ENCODE measurements around the gene TMCO4.
A peak's percentile ranks its signal among the peaks of the same experiment; 100 is the strongest.
"Not testable (repeated sequence)": the region's sequence is repeated elsewhere in the genome, so short reads cannot be mapped to it uniquely, and the experiment has no call there.

TMCO4 gene

DNA sequence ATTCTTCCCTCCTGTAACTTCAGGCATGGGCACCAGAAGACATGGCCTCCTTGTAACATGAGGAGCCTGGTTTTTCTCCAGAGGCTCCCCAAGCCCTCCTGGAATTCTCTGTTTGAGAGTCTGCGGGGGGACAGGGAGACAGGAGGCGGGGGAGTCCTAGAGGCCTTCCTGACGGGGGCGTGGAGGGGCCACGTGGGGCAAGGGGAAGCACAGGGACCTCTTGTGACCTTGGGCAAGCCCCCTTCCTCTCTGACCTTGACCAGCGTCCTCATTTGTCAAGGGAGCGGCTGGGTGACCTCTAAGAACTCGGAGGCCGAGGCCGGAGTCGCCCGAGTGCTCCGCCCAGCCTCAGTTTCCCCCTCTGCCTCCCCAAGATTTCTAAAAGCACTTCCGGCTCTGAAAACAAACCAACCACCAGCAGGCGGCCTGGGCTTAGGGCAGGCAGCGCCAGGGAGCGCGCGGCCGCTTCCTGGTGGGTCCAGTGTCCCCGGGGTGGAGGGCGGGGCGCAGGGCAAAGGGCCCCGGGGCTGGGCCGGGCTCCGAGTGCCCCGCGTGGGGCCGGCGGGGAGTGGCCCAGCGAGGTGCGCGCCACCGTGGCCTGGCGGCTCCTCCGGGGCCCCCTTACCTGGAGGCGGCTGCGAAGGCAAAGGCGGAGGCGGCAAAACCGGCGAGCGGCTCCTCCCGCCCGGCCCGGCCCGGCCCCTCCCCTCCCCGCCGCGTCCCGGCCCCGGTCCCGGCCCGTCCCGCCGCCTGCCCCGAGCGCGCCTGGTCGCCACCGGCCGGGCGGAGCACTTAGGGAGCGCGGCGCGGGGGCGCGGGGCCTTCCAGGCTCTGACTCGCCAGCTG, at the start of gene TMCO4:
TSS of gene TMCO4 (minus strand) at position 687 of the 846 bp plus-strand sequence. CDS start 19,158 bp downstream, outside the sequence.
- DNase-seq: peak; percentile 11

DNA sequence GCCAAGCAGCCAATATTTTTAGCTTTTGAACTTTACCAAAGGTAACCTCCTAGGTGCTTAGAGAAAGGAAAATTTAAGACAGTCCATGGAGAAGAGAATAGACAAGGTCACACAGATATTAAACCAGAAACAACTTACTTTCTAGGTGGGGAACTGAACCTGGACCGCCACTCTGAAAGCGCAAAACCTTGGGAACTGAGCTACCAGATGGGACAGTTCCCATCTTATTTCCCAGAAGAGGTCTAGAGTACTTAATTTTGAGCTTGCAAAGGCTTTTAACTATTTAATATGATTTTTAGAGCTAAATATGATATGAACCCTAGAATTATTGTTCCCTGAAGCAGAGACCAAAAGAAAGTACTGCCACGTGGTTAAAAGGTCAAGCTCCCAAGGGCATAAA, 49.6 kb upstream of the TMCO4 start:
- DNase-seq: not testable (repeated sequence)

DNA sequence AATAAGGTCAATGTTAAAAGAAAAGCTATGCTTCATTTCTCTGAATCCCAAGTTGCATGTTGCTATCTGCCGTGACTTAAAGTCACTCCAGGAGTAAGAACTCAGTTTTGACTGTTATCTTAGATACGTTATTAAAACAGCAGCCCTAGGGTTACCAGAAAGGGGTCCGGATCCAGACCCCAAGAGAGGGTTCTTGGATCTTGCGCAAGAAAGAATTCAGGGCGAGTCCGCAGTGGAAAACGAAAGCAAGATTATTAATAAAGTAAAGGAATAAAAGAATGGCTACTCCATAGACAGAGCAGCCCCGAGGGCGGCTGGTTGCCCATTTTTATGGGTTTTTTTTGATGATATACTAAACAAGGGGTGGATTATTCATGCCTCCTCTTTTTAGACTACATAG, 47.6 kb upstream of the TMCO4 start:
- not testable (repeated sequence) for DNase-seq

DNA sequence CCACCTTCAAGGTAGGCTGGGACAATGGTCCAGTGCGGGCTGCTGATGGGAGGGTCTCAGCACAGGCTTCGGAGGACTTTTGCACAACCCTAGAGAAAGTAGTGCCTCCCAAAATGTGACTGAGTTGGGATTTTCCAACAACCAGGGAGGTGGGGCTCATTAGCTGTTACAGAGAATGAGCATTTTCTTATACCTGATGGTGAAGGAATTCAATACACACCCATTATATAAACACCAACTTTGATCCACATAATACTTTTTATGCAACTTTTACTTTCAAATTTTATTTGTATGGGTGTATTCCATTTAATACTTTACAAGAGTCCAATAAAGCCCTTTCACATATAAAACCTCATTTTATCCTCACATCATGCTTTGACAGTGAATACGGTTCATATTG, 46.6 kb upstream of the TMCO4 start:
- no peak for DNase-seq

DNA sequence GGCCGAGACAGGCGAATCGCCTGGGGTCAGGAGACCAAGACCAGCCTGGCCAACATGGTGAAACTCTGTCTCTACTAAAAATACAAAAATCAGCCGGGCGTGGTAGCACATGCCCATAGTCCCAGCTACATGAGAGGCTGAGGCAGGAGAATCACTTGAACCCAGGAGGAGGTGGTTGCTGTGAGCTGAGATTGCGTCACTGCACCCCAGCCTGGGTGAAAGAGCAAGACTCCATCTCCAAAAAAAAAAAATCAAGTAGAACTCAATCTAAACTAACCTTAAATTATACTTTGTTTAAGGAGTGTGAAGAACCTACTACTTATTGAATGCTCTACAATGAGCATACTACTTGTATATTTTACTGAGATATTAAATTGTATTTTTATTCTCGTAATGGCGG, 45.8 kb upstream of the TMCO4 start:
- DNase-seq: no peak

DNA sequence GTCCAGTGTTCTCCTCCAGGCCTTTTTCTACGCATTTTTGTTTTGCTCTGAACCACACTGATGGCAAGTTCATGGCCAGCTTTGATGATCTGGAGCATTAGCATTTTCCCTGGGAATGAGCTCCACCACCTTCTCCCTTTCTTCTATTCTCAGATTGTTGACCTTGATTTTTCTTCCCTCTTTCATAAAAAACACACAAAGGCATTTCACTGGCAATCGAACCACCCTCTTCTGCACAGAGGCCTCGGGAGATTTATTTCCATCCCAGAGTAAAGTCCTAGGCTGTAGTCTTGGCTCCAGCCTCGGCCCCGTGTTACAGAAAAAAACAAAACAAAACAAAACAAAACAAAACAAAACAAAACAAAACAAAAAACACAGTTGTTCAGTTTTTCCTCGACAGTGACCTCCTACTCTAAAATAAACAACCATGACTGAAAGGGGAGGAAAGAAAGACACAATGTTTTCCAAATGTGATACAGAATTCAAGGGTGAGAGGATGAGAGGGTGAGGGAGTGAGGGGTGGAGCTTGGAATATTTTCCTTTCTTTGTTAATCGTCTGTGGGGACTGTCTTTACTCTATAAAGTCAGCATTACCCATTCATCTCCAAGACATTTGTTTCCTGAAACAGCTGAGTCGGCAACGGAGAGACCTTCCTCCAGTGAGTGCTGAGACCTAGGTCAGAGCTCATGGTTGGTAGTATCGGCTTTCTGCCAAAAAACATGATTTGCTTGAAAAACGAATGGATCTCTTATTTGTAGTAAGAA, 45.2 kb upstream of the TMCO4 start:
- DNase-seq: no peak

DNA sequence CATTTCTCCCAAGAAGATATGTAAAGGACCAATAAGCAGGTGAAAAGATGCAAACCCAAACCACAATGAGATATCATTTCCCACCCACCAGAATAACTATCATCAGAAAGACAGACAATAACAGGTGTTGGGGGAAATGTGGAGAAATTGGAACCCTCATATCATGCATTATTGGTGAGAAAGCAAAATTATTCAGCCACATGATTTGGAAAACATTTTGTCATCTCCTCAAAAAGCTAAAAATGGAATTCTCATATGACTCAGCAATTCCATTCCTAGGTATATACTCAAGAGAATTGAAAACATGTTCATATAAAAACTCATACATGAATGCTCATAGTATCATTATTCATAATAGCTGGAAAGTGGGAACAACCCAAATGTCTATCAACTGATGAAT, 40.5 kb upstream of the TMCO4 start:
- DNase-seq: no peak

DNA sequence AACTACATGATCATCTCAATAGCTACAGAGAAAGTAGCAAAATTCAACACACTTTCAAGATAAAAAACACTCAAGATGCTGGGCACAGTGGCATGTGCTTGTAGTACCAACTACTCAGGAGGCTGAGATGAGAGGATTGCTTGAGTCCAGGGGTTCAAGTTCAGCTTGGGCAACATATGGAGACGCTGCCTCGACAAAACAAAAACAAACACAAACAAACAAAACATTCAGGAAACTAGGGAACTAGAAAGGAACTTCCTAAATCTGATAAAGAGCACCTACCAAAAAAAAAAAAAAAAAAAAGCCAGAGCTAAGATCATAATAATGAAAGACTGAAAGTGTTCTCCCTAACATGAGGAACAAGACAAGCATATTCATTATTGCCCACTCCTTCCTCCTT, 38.1 kb upstream of the TMCO4 start:
- DNase-seq: no peak

DNA sequence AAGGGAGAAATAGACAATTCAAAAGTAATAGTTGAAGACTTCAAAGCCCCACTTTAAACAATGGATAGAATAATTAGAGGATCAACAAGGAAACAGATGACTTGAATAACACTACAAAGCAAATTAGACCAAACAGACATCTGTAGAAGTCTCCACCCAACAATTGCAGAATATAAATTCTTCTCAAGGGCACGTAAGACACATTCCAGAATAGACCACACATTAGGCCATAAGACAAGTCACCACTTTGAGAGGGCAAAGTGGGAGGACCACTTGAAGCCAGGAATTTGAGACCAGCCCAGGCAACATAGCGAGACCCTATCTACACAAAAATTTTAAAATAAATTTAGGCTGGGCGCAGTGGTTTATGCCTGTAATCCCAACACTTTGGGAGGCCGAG, 35.9 kb upstream of the TMCO4 start:
- no peak for DNase-seq

DNA sequence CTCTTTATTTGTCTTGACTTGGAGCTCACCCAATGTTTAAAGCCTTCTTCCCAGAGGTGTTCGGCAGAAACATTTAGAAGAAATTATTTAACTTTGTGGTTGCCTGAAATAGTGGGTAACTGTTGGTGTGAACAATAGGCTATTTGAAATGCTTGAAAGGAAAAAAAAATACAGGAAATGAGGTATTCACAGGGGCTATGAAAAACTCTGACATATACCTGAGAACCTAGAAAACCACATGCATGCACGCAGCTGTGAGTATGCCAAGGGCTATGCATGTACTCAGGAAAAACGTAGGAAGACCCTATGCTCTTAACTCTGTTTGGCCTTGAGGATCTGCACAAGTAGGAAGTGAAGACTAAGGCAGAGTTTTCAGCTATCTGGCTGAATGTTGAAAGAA, 31.7 kb upstream of the TMCO4 start:
- no peak for DNase-seq

DNA sequence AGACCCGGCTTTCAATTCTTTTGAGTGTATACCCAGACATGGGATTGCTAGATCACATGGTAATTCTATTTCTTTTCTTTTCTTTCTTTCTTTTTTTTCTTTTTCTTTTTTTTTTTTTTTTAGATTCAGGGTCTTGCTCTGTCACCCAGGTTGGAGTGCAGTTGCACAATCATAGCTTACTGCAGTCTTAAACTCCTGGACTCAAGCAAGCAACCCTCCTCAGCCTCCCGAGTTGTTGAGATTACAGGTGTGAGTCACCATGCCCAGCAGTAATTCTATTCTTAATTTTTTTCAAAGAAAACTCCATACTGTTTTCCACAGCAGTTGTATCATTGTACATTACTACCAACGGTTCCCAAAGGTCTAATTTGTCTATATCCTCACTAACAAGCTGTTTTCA, 28.8 kb upstream of the TMCO4 start:
- no peak for DNase-seq

DNA sequence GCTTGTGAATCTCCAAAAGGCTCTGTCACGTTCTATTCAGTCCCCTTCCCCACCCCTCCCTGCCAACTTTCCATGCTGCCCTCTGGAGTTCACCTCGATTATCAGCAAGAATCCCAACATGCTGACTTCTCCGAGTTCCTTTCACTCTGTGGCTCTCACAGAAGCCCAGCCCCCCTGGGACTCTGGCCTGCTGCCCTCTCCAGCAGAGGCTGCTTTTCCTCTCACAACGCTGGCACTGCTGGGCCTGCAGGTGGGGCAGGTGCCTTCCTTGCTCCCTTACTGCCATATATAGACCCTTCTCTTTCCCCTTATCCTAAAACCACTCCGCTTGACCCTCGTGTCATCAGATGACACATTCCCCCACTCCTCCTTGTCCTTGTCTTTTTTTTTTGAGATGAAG, 25.6 kb upstream of the TMCO4 start:
- DNase-seq: no peak

DNA sequence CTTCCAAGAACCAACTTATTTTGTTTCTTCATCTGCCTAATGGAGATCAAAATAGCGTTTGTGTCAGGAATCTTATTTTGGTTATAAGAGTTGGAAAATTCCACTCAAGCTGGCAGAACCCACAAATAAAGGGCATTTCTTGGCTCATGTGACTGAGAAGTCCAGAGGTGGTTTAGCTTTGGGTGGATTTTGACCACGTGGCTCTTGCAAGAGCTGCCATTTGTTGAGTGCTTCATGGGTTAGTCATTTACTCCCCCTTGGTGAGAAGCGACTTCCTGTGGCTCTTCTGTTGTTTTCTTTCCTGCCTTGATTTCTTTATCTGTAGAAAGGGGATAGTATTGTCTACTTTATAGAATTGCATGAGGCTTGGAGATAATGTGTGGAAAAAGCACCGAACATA, 24.8 kb upstream of the TMCO4 start:
- no peak for DNase-seq

DNA sequence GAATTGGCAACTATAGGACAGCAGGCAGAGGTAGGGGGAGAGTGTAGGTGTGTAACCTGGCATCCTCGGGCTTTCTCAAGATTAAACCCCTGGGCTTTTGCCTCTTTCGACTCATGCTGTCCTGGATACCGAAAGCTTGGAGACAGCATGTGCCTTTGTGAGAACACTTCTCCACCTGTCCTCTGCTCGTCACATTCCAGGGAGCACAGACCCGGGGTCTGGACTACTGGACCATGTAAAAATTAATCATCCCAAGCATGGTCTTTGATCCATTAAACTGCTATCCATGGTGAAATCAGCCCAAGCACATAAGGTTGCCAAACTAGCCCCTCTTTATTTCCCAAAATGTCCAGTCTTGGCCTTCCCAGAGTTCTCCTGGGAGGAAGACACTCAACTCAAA, 24.3 kb upstream of the TMCO4 start:
- no peak for DNase-seq

DNA sequence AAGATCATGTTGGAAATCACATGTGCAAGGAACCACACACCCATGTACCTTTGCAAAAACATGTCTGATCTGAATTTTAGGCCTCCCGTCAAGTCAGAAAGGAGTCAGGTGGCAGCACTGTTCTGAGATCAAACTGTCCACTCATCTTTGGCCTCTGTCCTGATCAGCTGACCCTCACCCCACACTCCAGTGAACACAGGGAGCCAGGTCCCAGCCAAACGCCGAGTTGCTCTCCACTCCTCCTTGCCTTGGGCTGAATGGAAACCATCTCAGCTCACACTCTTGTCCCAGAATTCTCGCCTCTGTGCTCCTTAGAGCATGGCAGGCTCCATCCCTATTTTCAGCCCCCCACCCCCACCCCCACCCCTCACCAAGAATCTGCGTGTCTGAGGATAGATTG, 20.0 kb upstream of the TMCO4 start:
- no peak for DNase-seq

DNA sequence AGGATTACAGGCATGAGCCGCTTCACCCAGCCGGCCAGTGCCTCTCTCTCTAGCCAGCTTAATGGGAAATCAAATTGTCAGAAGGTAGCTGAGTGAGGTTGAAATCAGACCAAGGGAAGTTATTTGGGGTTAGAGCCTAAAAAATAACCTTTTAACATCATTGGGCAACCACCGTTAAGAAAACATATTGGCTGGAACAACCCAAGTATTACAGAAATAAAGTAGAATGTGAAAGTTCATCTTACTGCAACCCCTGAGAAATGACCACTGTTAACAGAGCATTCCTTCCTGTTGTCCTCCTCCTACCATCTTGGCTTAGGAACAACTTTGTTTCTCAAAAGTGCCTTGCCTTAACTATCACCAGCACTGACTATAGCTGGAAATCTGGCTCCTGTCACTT, 18.6 kb upstream of the TMCO4 start:
- no peak for DNase-seq

DNA sequence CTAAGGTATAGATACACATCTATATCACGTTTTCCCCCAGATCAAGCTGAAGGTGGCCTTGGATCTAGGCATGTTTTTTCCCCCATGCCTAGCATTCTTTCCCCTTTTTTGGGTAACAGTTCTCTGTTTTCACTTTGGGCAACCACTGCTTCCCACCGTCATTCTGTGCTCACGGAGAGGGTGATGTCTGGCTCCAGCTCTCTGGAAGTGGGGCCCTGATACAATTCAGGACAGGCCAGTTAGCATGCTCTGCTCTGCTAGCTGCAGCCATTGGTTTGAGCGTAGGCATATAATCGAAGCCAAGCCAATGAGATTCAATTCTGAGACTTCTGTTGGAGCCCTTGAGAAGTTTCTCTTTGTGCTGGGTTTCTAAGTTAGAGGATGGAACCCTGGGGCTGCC, 17.4 kb upstream of the TMCO4 start:
- no peak for DNase-seq

DNA sequence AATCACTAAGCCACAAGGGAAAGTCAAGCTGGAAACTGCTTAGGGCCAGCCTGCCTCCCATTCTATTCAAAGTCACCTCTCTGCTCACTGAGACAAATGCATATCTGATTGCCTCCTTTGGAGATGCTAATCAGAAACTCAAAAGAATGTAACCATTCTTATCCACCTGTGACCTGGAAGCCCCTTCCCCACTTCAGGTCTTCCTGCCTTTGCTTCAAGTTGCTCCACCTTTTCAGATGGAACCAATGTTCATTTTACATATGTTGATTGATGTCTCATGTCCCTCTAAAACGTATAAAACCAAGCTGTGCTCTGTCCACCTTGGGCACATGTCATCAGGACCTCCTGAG, 17.0 kb upstream of the TMCO4 start:
- not testable (repeated sequence) for DNase-seq

DNA sequence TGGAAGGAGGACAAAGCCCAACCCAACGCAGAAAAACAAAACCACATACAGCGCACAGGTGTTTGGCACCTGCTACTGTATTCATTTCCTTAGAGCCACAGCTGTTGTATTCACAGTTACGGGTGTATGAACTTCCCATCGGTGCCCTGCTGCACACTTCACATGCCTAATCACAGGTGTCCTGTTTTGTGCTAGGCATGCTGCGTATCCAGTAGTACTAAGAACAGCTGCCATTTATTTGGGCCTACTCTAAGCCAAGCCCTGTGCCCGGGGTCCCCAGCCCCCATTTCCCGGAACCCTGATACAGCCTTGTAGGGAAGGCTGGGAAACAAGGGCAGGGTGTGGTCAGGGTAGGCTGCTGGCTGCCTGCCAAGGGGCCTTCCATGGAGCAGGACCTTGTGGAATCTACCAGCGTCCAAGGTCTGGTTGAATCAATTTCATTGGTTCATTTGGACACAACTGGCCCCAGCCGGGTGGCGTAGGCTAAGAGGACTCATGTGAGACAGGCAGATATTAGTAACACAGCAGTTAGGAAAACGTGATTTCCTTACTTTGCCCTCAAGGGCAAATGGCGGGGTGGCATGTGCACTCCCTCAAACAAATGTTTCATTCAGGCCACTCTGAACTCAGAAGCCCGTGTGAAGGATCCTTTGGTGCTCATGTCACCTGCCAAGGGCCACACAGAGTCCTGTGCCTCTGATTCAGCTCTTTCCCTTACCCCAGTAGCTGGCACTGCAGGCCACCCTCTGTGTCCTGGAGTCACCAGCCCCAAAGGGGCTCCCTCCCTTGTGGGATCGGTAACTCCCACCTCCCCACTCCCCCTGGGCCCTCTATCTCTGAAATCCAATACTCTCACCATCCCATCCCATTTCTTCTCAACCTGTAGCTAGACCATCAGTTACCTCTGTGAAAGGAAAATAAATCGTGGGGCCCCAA, 16.4 kb upstream of the TMCO4 start:
- no peak for DNase-seq

DNA sequence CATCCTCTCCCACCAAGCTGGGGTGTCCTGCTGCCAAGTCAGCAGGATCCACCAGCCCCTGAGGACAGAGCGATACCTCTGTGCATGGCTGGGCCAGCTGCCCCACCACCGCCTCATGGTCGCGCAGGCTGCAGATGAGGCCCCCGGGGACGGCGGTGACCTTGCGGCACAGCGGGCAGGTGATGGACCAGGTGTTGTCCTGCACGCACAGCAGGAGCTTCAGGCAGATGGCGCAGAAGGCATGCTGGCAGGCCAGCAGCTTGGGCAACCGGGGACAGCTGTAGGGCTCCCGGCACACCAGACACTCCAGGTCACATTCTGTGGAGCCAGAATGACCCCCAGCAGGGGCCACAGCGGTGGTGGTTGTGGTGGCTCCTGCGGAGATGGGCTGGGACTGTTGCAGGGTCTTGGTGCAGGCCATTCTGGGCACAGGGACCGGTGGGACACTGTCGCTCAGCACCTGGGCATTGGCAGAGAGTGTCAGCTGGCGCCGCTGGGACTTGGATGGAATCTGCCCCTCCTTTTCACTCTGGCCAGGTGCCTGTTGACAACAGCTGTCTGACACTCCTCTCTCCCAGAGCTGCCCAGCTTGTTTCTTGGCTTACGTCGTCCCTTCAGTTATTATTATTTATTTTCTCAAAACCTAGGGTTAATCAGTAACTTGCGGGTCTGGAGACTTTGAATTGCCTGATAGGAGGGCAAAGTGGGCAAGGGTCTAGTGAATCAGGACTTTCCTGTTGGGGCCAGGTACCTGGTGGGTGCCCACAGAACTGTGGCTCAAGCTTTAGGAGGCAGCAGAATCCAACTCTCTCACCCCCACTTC, 15.2 kb upstream of the TMCO4 start, which contains the start of gene RNF186:
TSS of gene RNF186 (minus strand) at position 603 of the 823 bp plus-strand sequence. CDS start at position 421, 182 bp downstream.
- no peak for DNase-seq

DNA sequence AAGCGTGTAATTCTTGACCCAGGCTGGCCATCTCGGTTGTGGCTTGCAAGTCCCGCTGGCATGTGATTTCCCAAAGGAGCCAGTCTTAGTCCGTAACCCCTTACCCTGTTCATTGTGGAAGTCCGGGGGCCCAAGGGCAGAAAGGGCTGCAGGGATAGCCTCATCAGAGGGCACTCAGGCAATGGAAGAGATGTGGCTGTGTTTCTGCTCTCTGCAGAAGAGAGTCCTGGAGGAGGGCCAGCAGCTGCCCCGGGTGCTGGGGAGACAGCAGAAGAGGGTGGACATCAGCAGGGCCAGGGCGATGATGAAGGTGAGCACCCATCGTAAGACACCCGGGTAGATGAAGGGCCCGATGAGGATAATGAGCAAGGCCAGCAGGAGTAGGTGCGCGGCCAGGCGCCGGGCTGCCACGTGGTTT, 14.5 kb upstream of the TMCO4 start:
- no peak for DNase-seq

DNA sequence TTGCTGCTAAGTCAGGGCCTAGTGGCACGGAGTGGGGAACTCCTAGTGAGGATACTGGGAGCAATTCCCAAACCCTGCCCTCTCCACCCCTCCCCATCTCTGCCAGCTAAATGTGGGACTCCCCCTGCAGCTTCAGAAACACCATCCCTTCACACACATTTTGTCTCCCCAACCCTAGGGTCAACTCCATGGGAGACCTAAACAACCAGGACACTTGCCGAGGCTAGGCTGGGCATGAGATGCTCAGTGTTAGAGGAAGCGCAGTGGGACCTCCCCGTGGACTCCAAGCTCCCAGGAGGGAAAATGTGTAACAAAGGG, 13.9 kb upstream of the TMCO4 start:
- DNase-seq: no peak
